Measurements from ENCODE around the gene RPS6KA5.

RPS6KA5 gene

GRCh38 chr14:90871605-90872233 lies 188.7 kb downstream of the RPS6KA5 start:
- no peak for DNase-seq (ENCODE audit: low read depth in 1 of 2, low spot score in 1 of 2)
- no peak overlapping the region for H3K27ac ChIP-seq (replicated peaks)
- no peak overlapping the region for H3K4me3 ChIP-seq (replicated peaks; ENCODE audit: insufficient read depth, low read length)
- H3K27me3 ChIP-seq (ENCODE audit: insufficient read depth, poor library complexity, severe bottlenecking): no peaks in the 10 kb centered on the region
- TF ChIP-seq, protein P1, sequence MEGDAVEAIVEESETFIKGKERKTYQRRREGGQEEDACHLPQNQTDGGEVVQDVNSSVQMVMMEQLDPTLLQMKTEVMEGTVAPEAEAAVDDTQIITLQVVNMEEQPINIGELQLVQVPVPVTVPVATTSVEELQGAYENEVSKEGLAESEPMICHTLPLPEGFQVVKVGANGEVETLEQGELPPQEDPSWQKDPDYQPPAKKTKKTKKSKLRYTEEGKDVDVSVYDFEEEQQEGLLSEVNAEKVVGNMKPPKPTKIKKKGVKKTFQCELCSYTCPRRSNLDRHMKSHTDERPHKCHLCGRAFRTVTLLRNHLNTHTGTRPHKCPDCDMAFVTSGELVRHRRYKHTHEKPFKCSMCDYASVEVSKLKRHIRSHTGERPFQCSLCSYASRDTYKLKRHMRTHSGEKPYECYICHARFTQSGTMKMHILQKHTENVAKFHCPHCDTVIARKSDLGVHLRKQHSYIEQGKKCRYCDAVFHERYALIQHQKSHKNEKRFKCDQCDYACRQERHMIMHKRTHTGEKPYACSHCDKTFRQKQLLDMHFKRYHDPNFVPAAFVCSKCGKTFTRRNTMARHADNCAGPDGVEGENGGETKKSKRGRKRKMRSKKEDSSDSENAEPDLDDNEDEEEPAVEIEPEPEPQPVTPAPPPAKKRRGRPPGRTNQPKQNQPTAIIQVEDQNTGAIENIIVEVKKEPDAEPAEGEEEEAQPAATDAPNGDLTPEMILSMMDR (IDR thresholded peaks at IDR 0.05; ENCODE audit: insufficient read depth, low read length): no peak
- TF ChIP-seq POLR2AphosphoS5 (IDR thresholded peaks at IDR 0.05; ENCODE audit: low read depth) (no peak), SPI1 (IDR thresholded peaks at IDR 0.05; ENCODE audit: borderline replicate concordance, low read depth) (no peak), REST (IDR thresholded peaks at IDR 0.05; ENCODE audit: insufficient replicate concordance, low read depth) (no peak), GABPA (IDR thresholded peaks at IDR 0.05; ENCODE audit: low read depth) (no peak)

GRCh38 chr14:90870950-90871604 lies 189.4 kb downstream of the RPS6KA5 start:
- Histone ChIP-seq H3K27ac (replicated peaks) (no peak overlapping the region), H3K4me3 (replicated peaks; ENCODE audit: insufficient read depth, low read length) (no peak overlapping the region), H3K27me3 (ENCODE audit: insufficient read depth, poor library complexity, severe bottlenecking) (no peaks in the 10 kb centered on the region)
- DNase-seq (ENCODE audit: low read depth in 1 of 2, low spot score in 1 of 2): no peak
- TF ChIP-seq REST (IDR thresholded peaks at IDR 0.05; ENCODE audit: insufficient replicate concordance, low read depth): no peak

GRCh38 chr14:90867501-90867900 lies 192.9 kb downstream of the RPS6KA5 start:
- TF ChIP-seq SPI1 (IDR thresholded peaks at IDR 0.05; ENCODE audit: borderline replicate concordance, low read depth): no peak
- TF ChIP-seq REST (IDR thresholded peaks at IDR 0.05; ENCODE audit: insufficient replicate concordance, low read depth): no peak
- no peak for TF ChIP-seq GABPA (IDR thresholded peaks at IDR 0.05; ENCODE audit: low read depth)
- TF ChIP-seq POLR2AphosphoS5 (IDR thresholded peaks at IDR 0.05; ENCODE audit: low read depth): no peak
- TF ChIP-seq, protein P1 (IDR thresholded peaks at IDR 0.05; ENCODE audit: insufficient read depth, low read length): no peak
- no peaks in the 10 kb centered on the region for H3K27me3 ChIP-seq (ENCODE audit: insufficient read depth, poor library complexity, severe bottlenecking)
- H3K27ac ChIP-seq (replicated peaks): no peak overlapping the region
- no peak overlapping the region for H3K4me3 ChIP-seq (replicated peaks; ENCODE audit: insufficient read depth, low read length)
- no peak for DNase-seq (ENCODE audit: low read depth in 1 of 2, low spot score in 1 of 2)

Measured in HL-60 (cell line).